ENCODE measurements around the gene SH2D3A.
"Not testable (repeated sequence)": the region's sequence is repeated elsewhere in the genome, so short reads cannot be mapped to it uniquely, and the experiment has no call there.

Gene SH2D3A

DNA sequence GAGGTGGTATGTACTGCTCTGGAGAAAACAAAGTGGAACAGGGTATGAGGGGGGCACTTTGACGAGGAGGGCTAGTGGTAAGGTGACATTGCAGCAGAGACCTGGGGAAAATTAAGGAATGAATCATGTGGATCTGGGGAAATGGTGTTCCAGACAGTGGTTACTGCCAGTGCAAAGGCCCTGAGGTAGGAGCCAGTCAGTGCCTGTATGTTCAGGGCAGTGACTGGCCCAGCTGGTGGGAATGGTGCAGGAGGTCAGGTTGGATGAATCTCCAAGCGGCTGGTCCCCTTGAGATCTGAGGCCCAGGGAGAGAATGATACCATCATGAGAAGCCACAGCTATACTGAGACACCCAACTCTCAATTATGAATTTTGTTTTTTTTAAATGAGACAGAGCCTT, 10.2 kb upstream of the SH2D3A start:
- DNase-seq (ENCODE audit: low read depth): no peak
- H3K4me3 ChIP-seq (ENCODE audit: control insufficient read depth, low read depth, low read length): no peak overlapping the region
- TF ChIP-seq, protein P1, sequence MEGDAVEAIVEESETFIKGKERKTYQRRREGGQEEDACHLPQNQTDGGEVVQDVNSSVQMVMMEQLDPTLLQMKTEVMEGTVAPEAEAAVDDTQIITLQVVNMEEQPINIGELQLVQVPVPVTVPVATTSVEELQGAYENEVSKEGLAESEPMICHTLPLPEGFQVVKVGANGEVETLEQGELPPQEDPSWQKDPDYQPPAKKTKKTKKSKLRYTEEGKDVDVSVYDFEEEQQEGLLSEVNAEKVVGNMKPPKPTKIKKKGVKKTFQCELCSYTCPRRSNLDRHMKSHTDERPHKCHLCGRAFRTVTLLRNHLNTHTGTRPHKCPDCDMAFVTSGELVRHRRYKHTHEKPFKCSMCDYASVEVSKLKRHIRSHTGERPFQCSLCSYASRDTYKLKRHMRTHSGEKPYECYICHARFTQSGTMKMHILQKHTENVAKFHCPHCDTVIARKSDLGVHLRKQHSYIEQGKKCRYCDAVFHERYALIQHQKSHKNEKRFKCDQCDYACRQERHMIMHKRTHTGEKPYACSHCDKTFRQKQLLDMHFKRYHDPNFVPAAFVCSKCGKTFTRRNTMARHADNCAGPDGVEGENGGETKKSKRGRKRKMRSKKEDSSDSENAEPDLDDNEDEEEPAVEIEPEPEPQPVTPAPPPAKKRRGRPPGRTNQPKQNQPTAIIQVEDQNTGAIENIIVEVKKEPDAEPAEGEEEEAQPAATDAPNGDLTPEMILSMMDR (IDR thresholded peaks at IDR 0.05; ENCODE audit: control insufficient read depth, insufficient read depth, low read depth, low read length, missing control alignments): no peak

DNA sequence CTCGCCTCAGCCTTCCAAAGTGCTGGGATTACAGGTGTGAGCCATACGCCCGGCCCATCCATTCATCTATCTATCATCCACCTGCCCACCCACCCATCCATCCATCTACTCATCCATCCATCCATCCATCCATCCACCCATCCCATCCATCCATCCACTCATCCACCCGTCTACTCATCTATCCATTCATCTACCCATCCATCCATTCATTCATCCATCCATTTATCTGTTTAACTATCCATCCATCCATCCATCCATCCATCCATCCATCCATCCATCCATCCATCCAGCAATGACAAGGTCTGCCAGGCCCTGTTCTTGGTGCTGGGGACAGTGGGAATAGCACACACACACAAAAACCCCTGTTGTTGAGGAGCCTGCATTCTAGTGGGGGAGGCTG, 9.8 kb upstream of the SH2D3A start:
- TF ChIP-seq, protein P1 (IDR thresholded peaks at IDR 0.05; ENCODE audit: control insufficient read depth, insufficient read depth, low read depth, low read length, missing control alignments): no peak
- no peak for DNase-seq (ENCODE audit: low read depth)
- H3K4me3 ChIP-seq (ENCODE audit: control insufficient read depth, low read depth, low read length): no peak overlapping the region

DNA sequence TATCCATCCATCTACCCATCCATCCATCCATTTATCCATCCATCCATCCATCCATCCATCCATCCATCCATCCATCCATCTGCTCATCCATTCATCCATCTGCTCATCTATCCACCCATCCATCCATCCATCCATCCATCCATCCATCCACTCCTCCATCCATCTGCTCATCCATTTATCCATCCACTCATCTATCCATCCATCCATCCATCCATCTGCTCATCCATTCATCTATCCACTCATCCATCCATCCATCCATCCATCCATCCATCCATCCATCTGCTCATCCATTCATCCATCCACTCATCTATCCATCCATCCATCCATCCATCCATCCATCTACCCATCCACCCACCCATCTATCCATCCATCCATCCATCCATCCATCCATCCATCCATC, 8.8 kb upstream of the SH2D3A start:
- H3K4me3 ChIP-seq (ENCODE audit: control insufficient read depth, low read depth, low read length); DNase-seq (ENCODE audit: low read depth): not testable (repeated sequence)

DNA sequence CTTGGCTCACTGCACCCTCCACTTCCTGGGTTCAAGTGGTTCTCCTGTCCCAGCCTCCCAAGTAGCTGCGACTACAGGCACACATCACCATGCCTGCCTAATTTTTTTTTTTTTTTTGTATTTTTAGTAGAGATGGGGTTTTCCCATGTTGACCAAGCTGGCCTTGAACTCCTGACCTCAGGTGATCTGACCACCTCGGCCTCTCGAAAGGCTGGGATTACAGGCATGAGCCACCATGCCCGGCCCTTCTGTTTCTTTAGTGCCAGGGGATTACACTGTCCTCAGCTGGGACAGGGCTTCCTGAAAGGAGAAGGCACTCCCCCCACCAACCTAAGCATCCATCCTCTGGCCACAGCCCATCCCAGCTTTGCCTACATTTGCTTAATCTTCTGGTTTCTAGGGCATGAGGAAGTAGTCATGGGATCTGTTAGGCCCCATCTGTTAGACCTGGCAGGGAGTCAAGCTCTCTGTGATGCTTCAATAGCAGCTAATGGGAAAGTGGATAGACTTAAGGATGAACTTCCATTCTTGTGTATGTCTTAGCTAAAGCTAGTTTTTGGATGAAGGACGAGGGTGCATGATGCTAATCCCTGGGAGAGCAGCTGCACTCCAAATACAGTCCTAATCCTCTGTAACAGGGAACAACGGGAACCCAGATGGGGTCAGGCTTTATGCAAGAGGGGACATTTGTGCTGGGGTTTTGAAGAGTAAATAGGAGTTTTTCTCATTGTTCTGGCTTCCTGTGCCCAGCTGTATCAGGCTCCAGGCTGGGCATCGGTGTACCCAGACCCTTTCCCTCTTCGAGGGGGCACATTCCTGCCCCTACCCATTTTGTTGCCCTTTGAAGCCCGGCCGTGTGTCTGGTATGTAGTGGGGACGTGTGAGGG, 7.8 kb upstream of the SH2D3A start:
- H3K4me3 ChIP-seq (ENCODE audit: control insufficient read depth, low read depth, low read length): no peak overlapping the region
- TF ChIP-seq, protein P1 (IDR thresholded peaks at IDR 0.05; ENCODE audit: control insufficient read depth, insufficient read depth, low read depth, low read length, missing control alignments): no peak
- DNase-seq (ENCODE audit: low read depth): no peak

DNA sequence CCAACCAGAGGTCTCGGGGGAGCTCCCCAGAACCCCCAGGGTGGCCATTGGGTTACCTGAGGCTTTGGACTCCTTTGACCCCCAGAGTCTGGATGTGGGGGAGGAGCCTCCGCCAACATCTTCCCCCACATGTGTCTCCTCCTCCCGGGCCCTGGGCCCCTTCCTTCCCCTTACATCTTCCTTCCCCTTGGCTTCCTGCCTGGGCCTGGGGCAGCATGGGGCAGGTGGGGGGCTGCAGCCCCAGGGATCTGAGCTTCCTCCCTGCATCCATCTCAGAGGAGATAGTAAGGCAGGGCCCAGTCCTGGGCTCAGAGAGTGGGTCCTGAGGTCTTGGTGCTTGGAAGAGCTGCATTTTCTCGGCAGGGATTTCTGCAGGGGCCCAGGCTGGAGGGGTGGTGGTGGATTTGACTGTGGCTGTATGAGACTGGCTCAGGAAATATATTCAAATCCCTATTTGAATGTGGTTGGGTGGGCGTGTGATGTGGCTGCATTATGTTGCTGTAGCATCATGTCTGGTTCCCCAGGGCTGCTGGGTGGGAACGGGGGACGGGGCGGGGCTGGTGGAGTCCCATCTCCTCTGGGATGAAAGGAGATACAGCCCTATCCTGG, 6.2 kb upstream of the SH2D3A start:
- H3K4me3 ChIP-seq (ENCODE audit: control insufficient read depth, low read depth, low read length): no peak overlapping the region
- TF ChIP-seq, protein P1 (IDR thresholded peaks at IDR 0.05; ENCODE audit: control insufficient read depth, insufficient read depth, low read depth, low read length, missing control alignments): no peak
- DNase-seq (ENCODE audit: low read depth): no peak

DNA sequence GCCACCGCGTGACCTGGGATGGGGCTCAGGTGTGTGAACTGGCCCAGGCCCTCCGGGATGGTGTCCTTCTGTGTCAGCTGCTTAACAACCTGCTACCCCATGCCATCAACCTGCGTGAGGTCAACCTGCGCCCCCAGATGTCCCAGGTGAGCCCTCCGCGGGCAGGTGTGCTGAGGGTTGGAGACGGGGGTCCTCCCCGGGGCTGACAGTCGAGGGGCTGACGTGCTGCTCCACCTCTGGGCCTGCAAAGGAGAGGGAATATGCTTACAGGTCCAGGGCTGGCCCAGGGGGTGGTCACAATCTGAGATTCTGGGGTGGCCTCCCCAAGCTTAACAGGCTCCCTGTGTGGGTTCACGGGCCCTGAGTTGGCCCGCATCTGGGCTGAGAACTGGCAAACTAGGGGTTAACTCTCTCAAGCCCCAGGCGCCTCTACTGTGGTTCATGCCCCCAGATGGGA, 5.7 kb upstream of the SH2D3A start:
- DNase-seq (ENCODE audit: low read depth): no peak
- TF ChIP-seq, protein P1 (IDR thresholded peaks at IDR 0.05; ENCODE audit: control insufficient read depth, insufficient read depth, low read depth, low read length, missing control alignments): no peak
- no peak overlapping the region for H3K4me3 ChIP-seq (ENCODE audit: control insufficient read depth, low read depth, low read length)
